CD4-positive, alpha-beta T cell treated with Interferon alpha-2 for 1 hour (primary cell): Measurements from ENCODE around the gene AGAP1.
"Not testable (repeated sequence)": the region's sequence is repeated elsewhere in the genome, so short reads cannot be mapped to it uniquely, and the experiment has no call there.

Experiments used
- DNase-seq, 2 donors: peaks; one replicate each; pipeline ENCODE4 v3.0.0-alpha.2; 2020 to 2022

Gene AGAP1

GRCh38 chr2:236120829-236121228 lies 627.0 kb downstream of the AGAP1 start:
- no peak for DNase-seq

- no peak for DNase-seq
Measured at GRCh38 chr2:236121546-236121945, 627.7 kb downstream of the AGAP1 start.

- no peak for DNase-seq
Measured at GRCh38 chr2:236122236-236122635, 628.4 kb downstream of the AGAP1 start.

- no peak for DNase-seq
Measured at GRCh38 chr2:236123716-236124115, 629.9 kb downstream of the AGAP1 start.

GRCh38 chr2:236124182-236124893 lies 630.5 kb downstream of the AGAP1 start:
- DNase-seq: no peak

- DNase-seq: no peak
Measured at GRCh38 chr2:236125541-236125940, 631.7 kb downstream of the AGAP1 start.

- DNase-seq: no peak
Measured at GRCh38 chr2:236127010-236127409, 633.2 kb downstream of the AGAP1 start.

GRCh38 chr2:236128321-236128720 lies 634.5 kb downstream of the AGAP1 start:
- DNase-seq: no peak

GRCh38 chr2:236129935-236130334 lies 636.1 kb downstream of the AGAP1 start:
- no peak for DNase-seq

- no peak for DNase-seq
Measured at GRCh38 chr2:236130349-236130998, 636.6 kb downstream of the AGAP1 start.

GRCh38 chr2:236131073-236131692 lies 637.3 kb downstream of the AGAP1 start:
- no peak for DNase-seq

- no peak for DNase-seq
Measured at GRCh38 chr2:236133410-236134012, 639.7 kb downstream of the AGAP1 start.

GRCh38 chr2:236136538-236136937 lies 642.7 kb downstream of the AGAP1 start:
- no peak for DNase-seq

GRCh38 chr2:236137066-236137465 lies 643.2 kb downstream of the AGAP1 start:
- DNase-seq: no peak

GRCh38 chr2:236141616-236142015 lies 647.8 kb downstream of the AGAP1 start:
- DNase-seq: not testable (repeated sequence)

- DNase-seq: no peak
Measured at GRCh38 chr2:236143811-236144210, 650.0 kb downstream of the AGAP1 start.

GRCh38 chr2:236146436-236146835 lies 652.6 kb downstream of the AGAP1 start:
- no peak for DNase-seq

- no peak for DNase-seq
Measured at GRCh38 chr2:236155406-236155805, 661.6 kb downstream of the AGAP1 start.

- DNase-seq: no peak
Measured at GRCh38 chr2:236156095-236156859, 662.4 kb downstream of the AGAP1 start.

GRCh38 chr2:236156860-236157194 lies 663.0 kb downstream of the AGAP1 start:
- DNase-seq: no peak

GRCh38 chr2:236157366-236157765 lies 663.5 kb downstream of the AGAP1 start:
- no peak for DNase-seq

GRCh38 chr2:236157815-236158498 lies 664.1 kb downstream of the AGAP1 start:
- no peak for DNase-seq
